ENCODE measurements around the gene PHF12. TPM values are rescaled to one million over a fixed set of nuclear protein-coding genes. Genes with fewer than 3 reads are reported as not detected.
A peak's percentile ranks its signal among the peaks of the same experiment; 100 is the strongest.

The PHF12 gene
- total and polyA plus RNA-seq, 2 of the 4 experiments (the other 2 are of a cell fraction): 24.4 to 25.6 TPM

GRCh38 chr17:28982131-28982793 lies 30.9 kb upstream of the PHF12 start:
- dilution Hi-C loops (cut with HindIII; ENCODE audit: low sequenced_read_pairs, unreplicated experiment): no loop called here

More at GRCh38 chr17:28982131-28982793, 30.9 kb upstream of the PHF12 start:
- no peak overlapping the region for H4K5ac ChIP-seq (ENCODE audit: low read depth, low read length)
- H4K20me1 ChIP-seq (ENCODE audit: insufficient read depth, low read length): no peaks in the 10 kb centered on the region
- H3K27me3 ChIP-seq (ENCODE audit: control insufficient read depth, insufficient read depth, low read length): peaks cover 86% of the 10 kb centered on the region
- H3K4ac ChIP-seq (ENCODE audit: low read depth, low read length): no peak overlapping the region
- peak; percentile 24 for DNase-seq
- in situ Hi-C loops (cut with MboI; ENCODE audit: low sequenced_read_pairs) (no loop called here), intact Hi-C loops (cut with micrococcal nuclease) (no loop called here)
- H3K27ac ChIP-seq (ENCODE audit: insufficient read depth, low read length): no peak overlapping the region
- no peak overlapping the region for H2BK120ac ChIP-seq (ENCODE audit: low read depth, low read length)
- no peak overlapping the region for H3K14ac ChIP-seq (replicated peaks; ENCODE audit: low read depth, low read length)
- ChIA-PET POLR2A (ENCODE audit: unreplicated experiment) (no interaction called here), CTCF (no interaction called here)
- no peak overlapping the region for H4K91ac ChIP-seq (ENCODE audit: insufficient read depth, low read depth, low read length)
- TF ChIP-seq CEBPB (IDR thresholded peaks at IDR 0.05; ENCODE audit: low read depth, low read length) (no peak), FOS (IDR thresholded peaks at IDR 0.05; ENCODE audit: low read depth, low read length) (no peak), SMC3 (IDR thresholded peaks at IDR 0.05; ENCODE audit: low read depth, low read length) (no peak), CHD1 (IDR thresholded peaks at IDR 0.05; ENCODE audit: low read depth, low read length) (no peak)
- TF ChIP-seq, protein P1, sequence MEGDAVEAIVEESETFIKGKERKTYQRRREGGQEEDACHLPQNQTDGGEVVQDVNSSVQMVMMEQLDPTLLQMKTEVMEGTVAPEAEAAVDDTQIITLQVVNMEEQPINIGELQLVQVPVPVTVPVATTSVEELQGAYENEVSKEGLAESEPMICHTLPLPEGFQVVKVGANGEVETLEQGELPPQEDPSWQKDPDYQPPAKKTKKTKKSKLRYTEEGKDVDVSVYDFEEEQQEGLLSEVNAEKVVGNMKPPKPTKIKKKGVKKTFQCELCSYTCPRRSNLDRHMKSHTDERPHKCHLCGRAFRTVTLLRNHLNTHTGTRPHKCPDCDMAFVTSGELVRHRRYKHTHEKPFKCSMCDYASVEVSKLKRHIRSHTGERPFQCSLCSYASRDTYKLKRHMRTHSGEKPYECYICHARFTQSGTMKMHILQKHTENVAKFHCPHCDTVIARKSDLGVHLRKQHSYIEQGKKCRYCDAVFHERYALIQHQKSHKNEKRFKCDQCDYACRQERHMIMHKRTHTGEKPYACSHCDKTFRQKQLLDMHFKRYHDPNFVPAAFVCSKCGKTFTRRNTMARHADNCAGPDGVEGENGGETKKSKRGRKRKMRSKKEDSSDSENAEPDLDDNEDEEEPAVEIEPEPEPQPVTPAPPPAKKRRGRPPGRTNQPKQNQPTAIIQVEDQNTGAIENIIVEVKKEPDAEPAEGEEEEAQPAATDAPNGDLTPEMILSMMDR (conservative IDR thresholded peaks at IDR 0.05; ENCODE audit: low read depth, low read length): no peak
- TF ChIP-seq, protein P2, sequence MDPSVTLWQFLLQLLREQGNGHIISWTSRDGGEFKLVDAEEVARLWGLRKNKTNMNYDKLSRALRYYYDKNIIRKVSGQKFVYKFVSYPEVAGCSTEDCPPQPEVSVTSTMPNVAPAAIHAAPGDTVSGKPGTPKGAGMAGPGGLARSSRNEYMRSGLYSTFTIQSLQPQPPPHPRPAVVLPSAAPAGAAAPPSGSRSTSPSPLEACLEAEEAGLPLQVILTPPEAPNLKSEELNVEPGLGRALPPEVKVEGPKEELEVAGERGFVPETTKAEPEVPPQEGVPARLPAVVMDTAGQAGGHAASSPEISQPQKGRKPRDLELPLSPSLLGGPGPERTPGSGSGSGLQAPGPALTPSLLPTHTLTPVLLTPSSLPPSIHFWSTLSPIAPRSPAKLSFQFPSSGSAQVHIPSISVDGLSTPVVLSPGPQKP (IDR thresholded peaks at IDR 0.05; ENCODE audit: borderline replicate concordance, low read depth, low read length): no peak
- H2BK15ac ChIP-seq (ENCODE audit: low read depth, low read length): no peak overlapping the region
- no peak overlapping the region; the same call in 1 of the 2 replicates for H3K56ac ChIP-seq (ENCODE audit: extremely low read depth, insufficient read depth, low read length)
- peak overlapping the region; percentile 61 for H2AK9ac ChIP-seq (replicated peaks; ENCODE audit: low read depth, low read length, poor library complexity)
- no peaks in the 10 kb centered on the region for H3K9me1 ChIP-seq (ENCODE audit: insufficient read depth, low read length)
- H2BK20ac ChIP-seq (ENCODE audit: low read depth, low read length): no peak overlapping the region
- no peak overlapping the region for H3K4me3 ChIP-seq (ENCODE audit: insufficient read depth, low read depth, low read length)
- BruUV-seq (replicated peaks): no TSS peak
- peak overlapping the region; percentile 33 for H2AFZ ChIP-seq (replicated peaks; ENCODE audit: low read length, poor library complexity)
- no peak overlapping the region for H4K8ac ChIP-seq (ENCODE audit: low read depth in 2 of 2, low read length in 2 of 2)
- no peak overlapping the region for H3K4me2 ChIP-seq (ENCODE audit: low read depth, low read length)
- H3K18ac ChIP-seq (ENCODE audit: low read depth, low read length): no peak overlapping the region
- H3K9me3 ChIP-seq (ENCODE audit: control insufficient read depth, insufficient read depth, low read length): no peaks in the 10 kb centered on the region
- H2AK5ac ChIP-seq (ENCODE audit: low read depth, low read length): no peak overlapping the region
- H3K4me1 ChIP-seq (ENCODE audit: control insufficient read depth, insufficient read depth, low read length): no peaks in the 10 kb centered on the region
- WGBS, 2 experiments (ENCODE audit: extremely low coverage in 2 of 2, insufficient read length in 1 of 2): no CpG with 5 or more reads among the region's 11 CpGs
- no peaks in the 10 kb centered on the region for H3K79me1 ChIP-seq (ENCODE audit: low read depth in 1 of 2, low read length in 2 of 2)
- peak overlapping the region; percentile 14; the same call in 1 of the 2 replicates for H3K23ac ChIP-seq (ENCODE audit: low read depth, low read length)
- no peak overlapping the region for H2BK5ac ChIP-seq (ENCODE audit: low read depth, low read length, poor library complexity, severe bottlenecking)
- no peak for ATAC-seq (ENCODE audit: low read depth)
- no peak overlapping the region for H3K9ac ChIP-seq (ENCODE audit: low read depth, low read length)
- no peaks in the 10 kb centered on the region for H3K36me3 ChIP-seq (ENCODE audit: control insufficient read depth, insufficient read depth, low read length)
